Fibroblast of mammary gland (primary cell): Measurements from ENCODE around the gene GRB10.

ENCODE experiments used
- DNase-seq: peaks from one replicate; pipeline ENCODE4 v3.0.0-alpha.2; 2010; ENCODE audit warnings: low read depth
- H3K4me3 ChIP-seq: 2 replicates; pipeline ENCODE4 v1.5.1; 2011; ENCODE audit warnings: low read depth, mild to moderate bottlenecking, low read length, moderate library complexity; ENCODE audit not compliant: control insufficient read depth
- CTCF ChIP-seq: conservative IDR thresholded peaks from 2 replicates; pipeline ENCODE4 v1.5.1; 2011; ENCODE audit warnings: low read depth, low read length, inconsistent platforms; ENCODE audit not compliant: control insufficient read depth, insufficient read depth

The GRB10 gene

GRCh38 chr7:50727072-50727471 is 55.6 kb downstream of the GRB10 start:
- no peak overlapping the region for H3K4me3 ChIP-seq
- no peak for TF ChIP-seq CTCF
- DNase-seq: peak; percentile 12

GRCh38 chr7:50725774-50726173 is 56.9 kb downstream of the GRB10 start:
- H3K4me3 ChIP-seq: no peak overlapping the region
- TF ChIP-seq CTCF: no peak
- DNase-seq: no peak

GRCh38 chr7:50724526-50725520 is 57.9 kb downstream of the GRB10 start:
- no peak for DNase-seq
- no peak for TF ChIP-seq CTCF
- H3K4me3 ChIP-seq: no peak overlapping the region

GRCh38 chr7:50723888-50724287 is 58.8 kb downstream of the GRB10 start:
- TF ChIP-seq CTCF: no peak

GRCh38 chr7:50723173-50723572 is 59.5 kb downstream of the GRB10 start:
- TF ChIP-seq CTCF: no peak
- H3K4me3 ChIP-seq: no peak overlapping the region
- no peak for DNase-seq

More at GRCh38 chr7:50723888-50724287, 58.8 kb downstream of the GRB10 start:
- H3K4me3 ChIP-seq: no peak overlapping the region
- DNase-seq: no peak

GRCh38 chr7:50721661-50722259 is 60.9 kb downstream of the GRB10 start:
- TF ChIP-seq CTCF: no peak
- H3K4me3 ChIP-seq: no peak overlapping the region
- DNase-seq: no peak
